NB4 (cell line): ENCODE data around the gene CALM1.

Source experiments
- DNase-seq: peaks from one replicate; pipeline ENCODE4 v3.0.0; 2010; ENCODE audit warnings: low read depth
- H3K4me3 ChIP-seq: one replicate; pipeline ENCODE4 v1.5.1; 2011; ENCODE audit warnings: mild to moderate bottlenecking, low read depth, low read length, moderate library complexity
- MYC ChIP-seq: IDR thresholded peaks from 2 replicates; pipeline ENCODE4 v1.6.1; 2011; ENCODE audit warnings: low read depth, low read length
- POLR2A ChIP-seq: IDR thresholded peaks from 2 replicates; pipeline ENCODE4 v1.6.1; 2011; ENCODE audit warnings: mild to moderate bottlenecking; ENCODE audit not compliant: insufficient read length; ENCODE audit errors: extremely low read depth
- TF ChIP-seq, protein P1 (sequence below): IDR thresholded peaks from 2 replicates; pipeline ENCODE4 v1.6.1; 2011; ENCODE audit warnings: low read depth, low read length
- TF ChIP-seq, protein P2 (sequence below): IDR thresholded peaks from one replicate; pipeline ENCODE4 v1.5.1; 2012; ENCODE audit warnings: low read depth, low read length

Gene CALM1

DNA sequence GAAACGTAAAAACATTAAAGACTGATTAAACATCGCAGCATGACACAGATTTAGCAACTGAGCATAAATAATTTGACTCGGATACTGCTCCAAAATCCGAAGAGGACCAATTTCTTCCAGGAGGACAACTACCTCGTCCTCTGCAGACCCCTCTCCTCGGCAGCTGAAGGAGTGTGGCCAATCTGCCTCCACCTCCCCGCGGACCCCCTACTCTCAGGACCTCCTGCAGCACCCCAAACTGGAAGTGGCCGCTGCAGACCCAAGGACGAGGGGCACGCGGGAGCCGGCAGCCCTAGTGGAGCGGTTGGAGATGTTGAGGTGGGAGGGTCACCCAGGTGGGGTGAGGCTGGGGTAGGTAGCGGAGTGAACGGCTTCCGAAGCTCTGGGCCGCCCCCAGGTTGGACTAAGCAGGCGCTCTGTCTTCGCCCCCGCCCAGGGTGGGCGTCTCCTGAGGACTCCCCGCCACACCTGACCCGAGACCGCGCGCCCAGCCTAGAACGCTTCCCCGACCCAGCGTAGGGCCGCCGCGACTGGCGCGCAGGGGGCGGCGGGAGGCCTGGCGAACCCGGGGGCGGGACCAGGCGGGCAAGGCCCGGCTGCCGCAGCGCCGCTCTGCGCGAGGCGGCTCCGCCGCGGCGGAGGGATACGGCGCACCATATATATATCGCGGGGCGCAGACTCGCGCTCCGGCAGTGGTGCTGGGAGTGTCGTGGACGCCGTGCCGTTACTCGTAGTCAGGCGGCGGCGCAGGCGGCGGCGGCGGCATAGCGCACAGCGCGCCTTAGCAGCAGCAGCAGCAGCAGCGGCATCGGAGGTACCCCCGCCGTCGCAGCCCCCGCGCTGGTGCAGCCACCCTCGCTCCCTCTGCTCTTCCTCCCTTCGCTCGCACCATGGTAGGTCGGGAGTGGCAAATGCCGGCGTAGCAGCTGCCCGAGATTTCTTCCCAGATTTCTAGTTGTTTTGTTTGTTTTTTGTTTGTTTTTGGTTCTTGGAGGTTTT lies at the start of gene CALM1:
TSS of gene CALM1 (plus strand) at position 689 of the 999 bp plus-strand sequence. CDS start at position 891, 202 bp downstream.
- peak within 1 kb of the TSS; percentile 91 for H3K4me3 ChIP-seq
- TF ChIP-seq POLR2A (peak; percentile 99), MYC (peak; percentile 91)
- TF ChIP-seq, protein P1, sequence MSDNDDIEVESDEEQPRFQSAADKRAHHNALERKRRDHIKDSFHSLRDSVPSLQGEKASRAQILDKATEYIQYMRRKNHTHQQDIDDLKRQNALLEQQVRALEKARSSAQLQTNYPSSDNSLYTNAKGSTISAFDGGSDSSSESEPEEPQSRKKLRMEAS, result peak; percentile 79
- TF ChIP-seq, protein P2, sequence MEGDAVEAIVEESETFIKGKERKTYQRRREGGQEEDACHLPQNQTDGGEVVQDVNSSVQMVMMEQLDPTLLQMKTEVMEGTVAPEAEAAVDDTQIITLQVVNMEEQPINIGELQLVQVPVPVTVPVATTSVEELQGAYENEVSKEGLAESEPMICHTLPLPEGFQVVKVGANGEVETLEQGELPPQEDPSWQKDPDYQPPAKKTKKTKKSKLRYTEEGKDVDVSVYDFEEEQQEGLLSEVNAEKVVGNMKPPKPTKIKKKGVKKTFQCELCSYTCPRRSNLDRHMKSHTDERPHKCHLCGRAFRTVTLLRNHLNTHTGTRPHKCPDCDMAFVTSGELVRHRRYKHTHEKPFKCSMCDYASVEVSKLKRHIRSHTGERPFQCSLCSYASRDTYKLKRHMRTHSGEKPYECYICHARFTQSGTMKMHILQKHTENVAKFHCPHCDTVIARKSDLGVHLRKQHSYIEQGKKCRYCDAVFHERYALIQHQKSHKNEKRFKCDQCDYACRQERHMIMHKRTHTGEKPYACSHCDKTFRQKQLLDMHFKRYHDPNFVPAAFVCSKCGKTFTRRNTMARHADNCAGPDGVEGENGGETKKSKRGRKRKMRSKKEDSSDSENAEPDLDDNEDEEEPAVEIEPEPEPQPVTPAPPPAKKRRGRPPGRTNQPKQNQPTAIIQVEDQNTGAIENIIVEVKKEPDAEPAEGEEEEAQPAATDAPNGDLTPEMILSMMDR, result no peak
- DNase-seq, result peak; percentile 96

DNA sequence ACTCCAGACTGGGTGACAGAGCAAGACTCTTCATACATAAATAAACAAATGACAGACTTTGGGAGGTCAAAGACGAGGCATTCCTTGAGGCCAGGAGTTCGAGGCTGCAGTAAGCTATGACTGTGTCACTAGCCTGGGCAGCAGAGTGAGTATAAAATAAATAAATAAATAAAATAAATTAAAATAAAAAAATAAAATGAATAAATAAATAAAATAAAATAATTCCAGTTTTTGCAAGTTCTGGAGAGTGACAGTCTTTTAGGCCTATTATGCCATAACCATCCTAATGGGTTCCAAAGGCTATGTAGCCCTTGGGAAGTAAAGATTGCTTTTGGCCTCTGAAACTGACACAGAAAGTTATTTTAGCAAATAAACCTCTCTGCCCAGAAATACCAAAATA lies 48.6 kb upstream of the CALM1 start:
- no peak for TF ChIP-seq MYC
- TF ChIP-seq, protein P2, result no peak
- no peak for TF ChIP-seq POLR2A
- TF ChIP-seq, protein P1, result no peak
- DNase-seq, result no peak
- H3K4me3 ChIP-seq, result no peak overlapping the region

DNA sequence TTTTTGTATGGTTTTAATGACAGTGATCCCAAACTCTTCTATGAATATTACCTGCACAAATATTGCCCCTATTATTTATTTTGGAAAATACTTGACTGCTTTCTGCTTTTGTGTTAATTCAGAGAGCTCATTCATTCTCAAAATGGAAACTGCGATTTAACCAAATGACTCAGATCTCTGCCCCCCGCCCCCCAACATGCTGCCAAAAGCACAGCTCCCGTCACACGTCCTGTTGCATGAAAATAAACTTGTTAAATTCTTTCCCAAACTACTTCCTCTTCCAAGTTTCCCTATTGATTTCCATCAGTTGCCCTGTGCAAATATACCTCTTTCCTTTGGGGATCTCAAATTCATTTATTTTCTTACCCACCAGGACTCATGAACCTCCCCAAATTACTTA lies 47.1 kb upstream of the CALM1 start:
- no peak for DNase-seq
- TF ChIP-seq, protein P1, result no peak
- no peak for TF ChIP-seq POLR2A
- TF ChIP-seq, protein P2, result no peak
- no peak for TF ChIP-seq MYC
- H3K4me3 ChIP-seq, result no peak overlapping the region

DNA sequence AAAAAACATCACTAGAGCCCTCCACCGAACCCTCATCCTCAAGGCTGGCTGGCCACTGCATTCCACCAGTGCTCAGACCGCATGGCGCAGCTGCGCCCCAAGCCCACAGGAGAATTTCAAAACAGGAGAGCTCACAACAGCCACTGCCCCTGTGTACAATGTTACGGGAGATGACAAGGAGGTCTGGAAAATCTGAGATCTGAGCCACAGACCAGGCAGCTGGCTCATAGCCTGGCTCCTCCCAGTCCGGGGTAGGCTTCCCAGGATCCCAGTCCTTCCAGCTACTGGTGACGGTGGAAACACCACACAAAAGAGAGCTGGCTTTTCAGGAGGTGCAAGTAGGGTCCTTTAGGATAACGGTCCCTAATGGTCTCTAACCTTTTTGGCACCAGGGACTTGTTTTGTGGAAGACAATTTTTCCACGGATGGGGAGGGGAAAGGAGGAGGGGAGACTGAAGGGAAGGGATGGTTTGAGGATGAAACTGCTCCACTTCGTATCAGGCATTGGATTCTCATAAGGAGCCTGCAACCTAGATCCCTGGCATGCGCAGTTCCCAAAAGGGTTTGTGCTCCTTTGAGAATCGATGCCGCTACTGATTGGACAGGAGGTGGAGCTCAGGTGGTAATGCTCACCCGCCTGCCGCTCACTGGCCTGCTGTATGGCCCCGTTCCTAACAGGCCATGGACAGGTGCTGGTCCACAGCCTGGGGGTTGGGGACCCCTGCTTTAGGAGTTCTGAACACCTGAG lies 42.1 kb upstream of the CALM1 start:
- TF ChIP-seq, protein P1, result no peak
- TF ChIP-seq, protein P2, result no peak
- TF ChIP-seq MYC (no peak), POLR2A (no peak)
- DNase-seq, result no peak
- no peak overlapping the region for H3K4me3 ChIP-seq

DNA sequence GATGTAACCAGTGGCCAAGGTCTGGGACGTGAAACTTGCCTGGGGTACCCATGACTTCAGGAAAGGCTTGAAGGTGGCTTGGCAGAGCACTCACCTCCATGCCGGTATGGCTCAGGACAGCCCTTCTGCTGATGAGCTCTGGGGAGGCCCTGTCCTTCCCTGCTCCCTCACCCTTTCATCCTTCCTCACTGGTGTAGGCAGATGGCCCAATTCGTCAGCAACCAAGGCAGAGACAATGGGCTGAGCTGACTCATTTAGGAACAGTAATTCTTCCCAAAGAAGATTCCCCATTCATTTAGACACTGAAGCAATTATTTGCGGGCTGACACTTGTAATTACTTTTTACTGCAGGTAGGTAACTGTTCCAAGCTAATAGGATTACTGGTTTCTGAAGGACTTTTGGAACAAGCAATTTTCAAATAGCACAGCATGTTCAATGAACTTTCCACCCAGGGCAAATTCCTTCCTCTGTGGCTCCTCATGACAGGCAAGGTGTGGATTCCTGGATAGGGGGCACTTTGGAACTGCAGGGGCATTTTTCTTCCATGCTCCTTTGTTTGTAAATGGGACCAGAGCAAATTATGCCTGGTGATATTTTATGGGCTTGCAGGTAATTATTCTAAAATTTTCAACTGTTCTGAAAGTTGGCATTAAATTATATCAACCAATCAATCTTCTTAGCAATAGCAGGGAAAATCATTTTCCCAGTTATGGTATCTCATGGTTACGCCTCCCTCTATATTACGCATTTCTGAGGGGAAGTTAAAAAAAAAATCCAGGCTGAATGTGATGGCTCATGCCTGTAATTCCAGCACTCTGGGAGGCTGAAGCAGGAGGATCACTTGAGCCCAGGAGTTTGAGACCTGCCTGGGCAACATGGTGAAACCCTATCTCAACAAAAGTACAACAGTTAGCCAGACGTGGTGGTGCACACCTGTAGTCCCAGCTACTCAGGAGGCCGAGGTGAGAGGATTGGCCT lies 41.0 kb upstream of the CALM1 start:
- TF ChIP-seq, protein P2, result no peak
- TF ChIP-seq MYC (no peak), POLR2A (no peak)
- TF ChIP-seq, protein P1, result no peak
- no peak overlapping the region for H3K4me3 ChIP-seq
- DNase-seq, result no peak
